Cerebellar cortex (tissue), 1 donor: ENCODE data around the gene TPRA1.

ENCODE experiments used
- DNase-seq: peaks from one replicate; pipeline ENCODE4 v3.0.0-alpha.2; 2015; ENCODE audit warnings: low spot score

Gene TPRA1

GRCh38 chr3:127560051-127560787, 30.3 kb downstream of the TPRA1 start:
- DNase-seq = no peak

DNA sequence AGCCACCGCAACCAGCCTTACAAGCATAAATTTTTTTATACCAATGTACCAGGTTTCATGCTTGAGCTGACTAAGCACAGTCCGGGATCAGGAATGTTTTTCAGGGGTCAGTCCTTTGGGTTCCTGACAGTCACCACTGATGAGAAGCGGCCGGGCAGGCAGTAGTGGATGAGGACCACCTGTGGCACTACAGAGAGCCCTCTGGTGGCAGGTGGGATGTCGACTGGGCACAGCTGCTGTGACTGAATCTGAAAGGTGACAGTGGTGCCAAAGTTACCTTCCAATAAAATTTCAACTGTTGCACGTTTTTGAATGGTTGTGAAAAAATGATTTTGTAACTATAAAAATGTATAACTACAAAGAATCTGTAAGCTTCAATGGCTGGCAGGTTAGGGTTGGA, 34.0 kb downstream of the TPRA1 start:
- DNase-seq = no peak

DNA sequence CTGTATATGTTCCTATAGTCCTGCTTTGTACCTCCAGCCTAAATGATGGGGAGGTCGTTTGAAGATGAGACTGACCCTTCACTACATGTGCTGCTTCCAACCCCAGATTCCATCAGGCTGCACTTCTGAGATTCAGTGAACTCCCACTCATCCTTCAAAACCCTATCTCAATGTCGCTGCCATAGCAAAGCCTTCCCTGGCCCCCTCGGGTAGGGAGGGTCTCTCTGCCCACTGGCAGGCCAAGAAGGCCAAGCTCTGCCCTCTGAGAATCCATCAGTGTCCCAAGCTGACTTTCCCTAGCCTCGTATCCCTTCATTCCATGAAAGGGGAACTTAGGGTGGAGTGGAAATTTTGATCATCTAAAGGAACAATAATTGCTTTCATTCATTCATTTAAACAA, 35.4 kb downstream of the TPRA1 start:
- DNase-seq = no peak

DNA sequence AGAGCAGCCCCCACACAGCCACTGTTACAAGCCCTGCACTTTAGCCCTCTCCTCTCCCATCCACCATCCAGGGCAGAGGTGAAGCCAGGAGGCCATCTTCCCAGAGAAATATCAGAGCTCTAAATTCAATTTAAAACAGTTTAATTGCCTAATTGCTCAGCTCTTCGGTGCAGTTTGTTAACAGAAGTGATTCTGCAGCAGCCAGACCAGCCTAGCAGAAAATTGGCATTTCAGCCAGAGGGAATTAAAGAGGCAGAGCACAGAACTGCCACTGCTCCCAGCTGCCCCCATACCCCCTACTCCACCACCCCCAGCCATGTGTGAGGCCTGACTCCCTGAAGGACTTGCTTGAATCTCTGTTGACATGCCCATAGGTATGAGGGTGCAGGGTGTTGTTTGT, 38.5 kb downstream of the TPRA1 start:
- DNase-seq = no peak

DNA sequence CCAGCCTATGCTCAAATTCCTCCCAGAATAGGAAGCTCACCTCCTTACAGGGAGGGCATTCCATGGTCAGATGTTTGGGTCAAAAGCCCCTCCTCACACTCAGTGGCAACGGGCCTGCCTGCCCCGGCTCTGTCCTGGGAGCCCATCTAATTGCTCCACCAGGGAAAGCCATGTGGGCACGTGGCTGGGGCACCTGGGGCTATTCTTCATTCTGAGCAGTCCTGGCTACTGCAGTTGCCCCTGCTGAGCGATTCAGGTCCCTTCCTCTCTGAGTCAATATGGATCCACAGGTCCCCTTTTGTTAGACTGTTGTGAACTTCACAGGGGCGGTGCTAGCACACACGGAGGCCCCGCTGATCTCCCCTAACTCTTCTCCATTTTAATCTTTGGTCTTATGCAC, 39.4 kb downstream of the TPRA1 start:
- no peak for DNase-seq

DNA sequence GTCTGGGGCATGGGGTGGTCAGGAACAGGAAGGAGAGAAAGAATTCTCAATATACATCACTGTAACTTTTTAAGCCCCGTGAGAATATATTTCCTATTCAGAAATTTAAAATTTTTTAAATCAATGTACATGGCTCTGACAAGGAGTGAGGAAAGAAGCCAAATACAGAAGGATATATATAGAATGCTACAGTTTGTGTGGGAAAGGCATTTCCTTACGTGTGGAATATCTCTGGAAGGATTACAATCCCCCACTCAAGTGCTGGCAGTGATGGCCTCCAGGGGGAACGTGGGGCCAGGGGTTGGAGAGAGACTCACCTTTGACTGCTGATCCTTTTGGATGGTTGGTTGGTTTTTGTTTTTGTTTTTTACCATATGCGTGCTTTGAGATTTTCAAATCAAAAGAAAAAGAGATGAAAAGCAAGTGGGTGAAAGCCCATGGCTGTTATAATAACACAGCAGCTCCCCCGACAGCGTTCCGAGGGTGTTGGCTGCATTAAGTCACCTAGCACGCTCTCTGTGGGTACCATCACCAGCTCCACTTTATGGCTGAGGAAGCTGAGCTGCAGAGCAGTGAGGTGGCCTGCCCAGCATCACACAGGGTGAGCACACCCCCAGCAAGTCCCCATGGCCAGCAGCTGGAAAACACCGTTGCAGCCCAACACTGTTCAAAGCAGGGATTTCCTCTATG, 39.9 kb downstream of the TPRA1 start:
- DNase-seq = no peak

DNA sequence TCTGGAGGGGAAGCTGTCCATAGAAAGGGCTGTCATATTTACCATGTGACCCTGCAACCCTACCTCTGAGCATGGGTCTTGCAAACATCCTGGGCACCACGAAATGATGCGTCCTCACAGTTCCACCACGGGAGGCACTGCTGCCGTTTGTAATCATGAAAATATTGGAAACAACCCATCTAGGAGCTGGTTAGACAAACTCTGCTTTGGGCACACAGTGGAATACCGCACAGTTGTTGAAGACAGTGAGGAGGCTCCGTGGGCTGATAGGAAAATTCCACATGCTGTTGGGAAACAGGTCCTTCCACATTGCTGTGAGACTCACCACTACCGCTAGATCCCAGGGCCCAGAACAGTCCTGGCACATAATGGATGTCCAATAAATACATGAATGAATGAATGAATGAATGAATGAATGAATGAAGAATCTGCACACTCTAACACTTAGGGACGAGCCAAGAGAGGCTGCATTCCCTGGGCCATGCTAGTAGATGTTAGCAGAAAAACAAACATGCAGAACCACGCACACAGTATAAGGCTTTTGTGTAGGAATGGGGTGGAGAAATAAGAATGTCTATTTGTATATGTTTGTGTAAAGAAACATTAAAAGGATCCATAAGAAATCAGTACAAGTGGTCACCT, 40.6 kb downstream of the TPRA1 start:
- no peak for DNase-seq

DNA sequence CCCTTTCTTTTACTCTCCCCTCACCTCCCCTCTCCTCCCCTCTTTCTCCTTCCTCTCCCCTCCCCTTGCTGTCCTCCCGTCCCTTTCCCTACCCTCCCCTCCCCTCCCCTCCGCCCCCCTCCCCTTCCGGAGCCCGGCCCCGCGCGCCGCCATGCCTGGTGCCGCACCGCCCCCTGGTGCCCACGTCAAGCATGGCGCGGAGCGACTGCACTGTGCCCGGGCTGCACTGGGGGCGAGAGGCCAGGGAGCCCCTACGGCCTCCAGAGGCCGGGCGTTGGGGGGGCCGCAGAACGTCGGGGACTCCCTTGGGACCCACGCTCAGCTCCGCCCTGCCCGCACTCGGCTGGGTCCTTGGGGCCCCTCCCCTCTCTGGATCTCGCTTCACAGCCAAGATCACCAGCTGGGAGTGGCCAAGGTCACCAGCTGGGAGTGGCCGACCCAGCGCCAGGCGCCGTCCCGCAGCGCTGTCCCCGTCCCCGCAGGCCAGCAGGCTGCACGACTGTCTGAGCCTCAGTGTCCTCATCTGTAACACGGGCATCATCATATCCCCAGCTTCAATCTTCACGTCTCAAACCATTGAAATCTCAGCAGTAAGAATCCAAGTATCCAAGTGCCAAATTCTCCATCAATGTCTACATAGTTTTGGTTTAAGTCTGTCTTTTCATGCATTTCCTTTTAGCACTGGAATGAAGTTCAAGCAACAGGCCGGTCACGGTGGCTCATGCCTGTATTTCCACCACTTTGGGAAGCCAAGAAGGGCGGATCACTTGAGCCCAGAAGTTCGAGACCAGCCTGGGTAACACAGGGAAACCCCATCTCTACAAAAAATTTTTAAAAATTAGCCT, 42.5 kb downstream of the TPRA1 start:
- peak; percentile 43 for DNase-seq

DNA sequence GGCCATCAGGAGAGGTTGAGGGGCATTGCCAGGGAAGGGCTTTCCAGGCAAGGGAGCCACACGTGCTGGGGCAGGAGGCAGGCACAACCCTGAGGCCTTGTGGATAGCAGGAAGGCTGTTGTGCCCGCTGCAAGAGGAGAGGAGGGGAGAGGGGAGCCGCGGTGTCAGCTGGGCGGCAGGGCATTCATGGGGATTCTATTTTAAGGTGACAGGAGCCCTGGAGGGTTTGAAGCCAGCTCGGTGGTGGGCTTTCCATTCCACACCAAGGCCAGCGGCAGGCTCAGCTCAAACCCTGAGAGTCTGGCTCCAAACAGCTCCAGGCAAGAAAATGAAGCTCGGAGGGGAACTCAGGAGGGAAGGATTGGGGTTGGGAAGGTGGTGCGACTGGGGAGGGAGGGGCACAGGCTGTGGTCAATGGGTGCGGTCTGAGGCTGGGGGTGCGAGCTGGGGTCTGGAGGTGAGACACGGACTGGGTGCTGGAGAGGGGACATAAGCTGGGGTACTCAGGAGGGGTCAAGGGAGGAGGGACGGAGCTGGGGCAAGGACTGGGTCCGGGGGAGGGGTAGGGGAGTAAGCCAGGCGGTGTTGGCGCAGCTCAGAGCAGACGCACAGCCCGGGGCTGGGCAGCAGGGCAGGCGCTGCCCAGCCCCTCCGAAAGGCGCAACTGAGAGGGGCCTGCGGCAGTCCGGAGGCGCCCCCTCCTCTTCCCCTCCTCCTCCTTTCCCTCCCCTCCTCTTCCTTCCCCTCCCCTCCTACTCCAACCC, 43.4 kb downstream of the TPRA1 start:
- no peak for DNase-seq

DNA sequence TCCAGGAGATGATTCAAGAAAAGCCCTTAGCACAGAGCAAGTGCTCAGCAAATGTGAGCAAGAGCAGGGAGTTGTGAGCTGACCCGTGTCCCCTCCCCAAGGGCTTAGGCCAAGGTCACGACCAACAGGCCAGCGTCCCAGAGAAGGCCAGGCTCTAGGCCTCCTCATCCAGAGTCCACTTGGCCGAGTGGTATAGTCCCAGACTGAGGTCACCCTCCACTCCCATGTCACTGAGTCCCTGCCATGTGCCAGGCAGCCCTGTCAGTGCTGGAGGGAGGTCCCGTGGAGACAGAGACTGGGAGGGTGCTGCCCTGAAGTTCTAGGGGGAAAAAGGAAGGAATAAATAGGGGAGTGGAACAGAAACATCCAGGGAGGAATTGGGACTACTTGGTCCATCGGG, 44.0 kb downstream of the TPRA1 start:
- DNase-seq = no peak

- DNase-seq = no peak
Observed at GRCh38 chr3:127545711-127546457, 44.6 kb downstream of the TPRA1 start.

GRCh38 chr3:127545216-127545615, 45.3 kb downstream of the TPRA1 start:
- DNase-seq = no peak

- DNase-seq = no peak
Observed at GRCh38 chr3:127544803-127545201, 45.7 kb downstream of the TPRA1 start.

DNA sequence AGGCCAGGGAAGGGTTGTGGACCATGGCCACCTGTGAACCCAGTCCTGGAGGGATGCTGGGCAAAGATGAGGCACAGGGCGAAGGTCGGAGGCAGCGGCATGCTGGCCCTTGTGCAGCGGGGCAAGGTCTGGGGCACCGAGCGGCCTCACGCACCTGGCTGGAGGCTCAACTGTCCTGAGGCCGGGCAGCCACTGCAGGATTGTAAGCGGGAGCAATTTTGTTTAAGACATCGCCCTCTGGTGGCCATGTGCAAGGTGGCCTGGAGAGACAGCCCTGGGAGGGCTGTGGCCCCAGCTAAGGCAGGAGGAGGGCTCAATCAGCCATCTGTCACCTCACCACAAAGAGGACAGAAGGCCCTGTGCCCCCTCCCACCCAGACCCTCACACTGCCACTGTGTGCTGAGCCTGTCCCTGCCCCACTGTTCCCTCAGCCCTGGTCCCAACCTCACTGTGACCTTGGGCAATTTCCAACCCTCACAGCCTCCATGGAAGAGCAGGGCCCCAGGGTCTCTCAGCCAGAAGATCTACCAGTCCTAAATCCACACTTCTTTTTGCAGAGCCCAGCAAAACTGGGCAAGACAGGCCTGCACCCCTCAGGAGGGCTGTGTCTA, 46.2 kb downstream of the TPRA1 start:
- DNase-seq = peak; percentile 70

DNA sequence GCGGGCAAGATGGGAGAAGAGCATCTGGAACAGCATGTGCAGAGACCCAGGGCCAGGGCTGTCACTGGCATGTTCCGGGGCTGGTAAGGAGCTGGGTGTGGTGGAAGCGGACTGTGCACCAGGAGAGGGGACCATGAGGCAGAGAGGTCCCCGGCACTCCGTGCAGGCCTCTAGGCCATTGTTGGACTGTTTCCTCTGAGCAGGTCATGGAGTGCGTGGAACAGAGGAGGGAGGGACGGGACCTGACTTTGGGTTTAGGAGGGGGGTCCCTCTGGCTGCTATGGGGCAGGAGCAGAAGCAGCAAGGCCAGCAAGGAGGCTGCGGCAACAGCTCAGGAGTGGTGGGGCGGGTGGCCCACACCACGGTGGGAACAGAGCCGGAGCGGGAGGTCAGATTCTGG, 47.1 kb downstream of the TPRA1 start:
- DNase-seq = no peak

DNA sequence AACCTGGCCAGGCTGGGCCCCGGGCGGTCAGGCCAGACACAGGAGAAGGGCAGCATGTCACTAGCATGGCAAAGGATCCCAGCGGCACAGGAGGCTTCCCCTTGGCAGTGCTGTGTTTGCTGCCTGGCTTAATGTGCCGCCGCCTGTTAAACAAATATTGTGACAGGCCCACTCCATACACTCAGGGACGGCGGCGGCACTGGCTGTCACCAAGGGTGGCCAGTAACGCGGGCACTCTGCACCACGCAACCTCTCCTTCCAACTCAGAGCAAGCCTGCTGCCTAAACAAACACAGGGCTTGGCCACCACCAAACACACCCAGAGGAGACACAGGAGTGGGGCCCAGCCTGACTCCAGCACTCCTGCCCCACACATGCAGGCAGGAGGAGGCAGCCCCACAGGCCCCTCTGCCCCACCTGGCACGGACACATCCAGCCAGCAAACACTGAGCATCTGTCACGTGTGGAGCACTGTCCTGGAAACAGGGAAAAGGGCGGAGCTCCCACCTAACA, 48.0 kb downstream of the TPRA1 start:
- no peak for DNase-seq

DNA sequence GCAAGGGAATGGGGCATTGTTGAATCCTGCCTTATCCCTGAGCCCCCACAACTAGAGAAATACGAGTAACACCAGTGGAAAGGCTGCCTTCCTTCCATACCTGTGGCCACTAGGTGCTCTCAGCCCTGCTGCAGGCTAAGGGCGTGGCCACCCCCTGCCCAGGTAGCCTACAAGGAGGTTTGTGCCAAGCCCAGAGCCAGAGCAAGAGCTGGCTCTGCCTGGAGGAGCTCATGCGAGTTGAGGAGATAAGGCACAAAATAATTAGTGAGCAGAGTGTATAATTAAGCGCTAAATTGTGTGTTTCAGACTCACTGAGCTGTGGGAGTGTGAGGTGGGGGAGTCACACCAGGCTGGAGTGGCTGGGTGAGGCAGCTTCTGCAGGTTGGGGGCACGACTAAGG, 49.2 kb downstream of the TPRA1 start:
- no peak for DNase-seq

GRCh38 chr3:127539366-127540060, 51.0 kb downstream of the TPRA1 start:
- no peak for DNase-seq

GRCh38 chr3:127538569-127538968, 52.0 kb downstream of the TPRA1 start:
- DNase-seq = no peak
